Right lobe of liver (tissue), 6 donors: ENCODE results near the gene ZBTB9. TPM values are rescaled to one million over a fixed set of nuclear protein-coding genes. Genes with fewer than 3 reads are reported as not detected.

Experiments used
- ATAC-seq, 4 donors: fragments of 200-7000 bp; cut with Tn5 transposase; one replicate each; pipeline ENCODE4 v1.9.1; 2020; ENCODE audit warnings: mild to moderate bottlenecking in 4 of 4, moderate library complexity in 4 of 4
- DNase-seq, 3 donors: peaks; one replicate each; pipeline ENCODE4 v3.0.0-alpha.2; 2020
- H3K27ac ChIP-seq, 3 donors: fragments of 200-600 bp; one replicate each; pipeline ENCODE4 v1.8.0; 2022
- H3K27me3 ChIP-seq, 2 donors: fragments of 200-600 bp; one replicate each; pipeline ENCODE4 v1.8.0; 2022
- H3K36me3 ChIP-seq, 4 donors: fragments of 200-600 bp; sonication (generic) in 1 of 4; one replicate each; pipeline versions ENCODE4 v1.5.1 to v1.8.0; 2017 to 2022; ENCODE audit warnings: control low read depth in 1 of 4
- H3K4me1 ChIP-seq, 4 donors: fragments of 200-600 bp; sonication (generic) in 1 of 4; one replicate each; pipeline versions ENCODE4 v1.5.1 to v1.8.0; 2017 to 2022; ENCODE audit warnings: control low read depth in 1 of 4
- H3K4me3 ChIP-seq, 3 donors: fragments of 200-600 bp; one replicate each; pipeline ENCODE4 v1.8.0; 2022
- H3K9me3 ChIP-seq, 4 donors: fragments of 200-600 bp; sonication (generic) in 1 of 4; one replicate each; pipeline versions ENCODE4 v1.5.1 to v1.8.0; 2017 to 2022; ENCODE audit warnings: control low read depth in 1 of 4
- CTCF ChIP-seq, 4 donors: fragments of 200-600 bp in 3 of 4; fragments of 450-650 bp in 1 of 4; IDR thresholded peaks; one replicate each; pipeline versions ENCODE4 v1.5.1 to v1.8.0; 2016 to 2022; ENCODE audit warnings: antibody characterized with exemption in 4 of 4, mild to moderate bottlenecking in 2 of 4
- POLR2A ChIP-seq: fragments of 450-650 bp; IDR thresholded peaks from one replicate; pipeline ENCODE4 v1.6.1; 2017; ENCODE audit warnings: antibody characterized with exemption, mild to moderate bottlenecking
- WGBS: methylation state at CpG from one replicate; pipeline ENCODE4 v1.1.6; 2018; ENCODE audit warnings: low coverage, low lambda C conversion rate; ENCODE audit not compliant: insufficient coverage; ENCODE audit errors: missing lambda C conversion rate; 5-methylcytosine and 5-hydroxymethylcytosine counted together
- intact Hi-C, 2 donors: fragments of 100-400 bp; cut with DNase I; formaldehyde crosslinking; loops; one replicate each; pipeline versions ENCODE4 v1.11.2 to v1.14.1; 2022
- total RNA-seq, 6 experiments: library from RNA; depleted of rRNA in 2 of 6; stranded (reverse); fragments of >200 nt in 2 of 6; fragmentation: NEBNext Ultra II Directional in 3 of 6; extraction: Animal tissue kit (Norgen Biotek cat#: 25700) in 3 of 6; gene quantifications; one replicate each; pipeline versions ENCODE4 v1.1.0 to v1.2.4, GENCODE V29; 2016 to 2023
- donor health status: DM: no; HTN: yes; CAD: no.
- donor health status: DM: no; HTN: no; CAD: no.
- donor health status: DM: no; HTN: no; CAD: no.
- donor health status: DM: no; HTN: yes; CAD: no.
- donor health status: DM: no; HTN: yes; CAD: no.

Gene ZBTB9
- total RNA-seq, 6 experiments from 2014 or later: 2.5 to 3.8 (median 2.9) TPM

DNA sequence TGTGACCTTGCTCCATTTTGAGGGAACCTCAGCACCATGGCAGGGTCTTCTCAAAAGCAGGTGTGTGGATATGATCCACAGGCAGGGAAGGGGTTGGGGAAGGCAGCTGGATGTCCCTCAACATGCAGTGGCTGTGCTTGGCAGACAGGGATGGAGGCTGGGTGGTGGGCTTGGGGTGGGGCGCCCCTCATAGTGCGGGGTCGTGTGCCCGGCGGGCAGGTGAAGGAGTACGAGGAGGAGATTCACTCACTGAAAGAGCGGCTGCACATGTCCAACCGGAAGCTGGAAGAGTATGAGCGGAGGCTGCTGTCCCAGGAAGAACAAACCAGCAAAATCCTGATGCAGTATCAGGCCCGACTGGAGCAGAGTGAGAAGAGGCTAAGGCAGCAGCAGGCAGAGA is 8.0 kb upstream of the ZBTB9 start:
- ATAC-seq: no peak
- TF ChIP-seq POLR2A: no peak
- no peak for TF ChIP-seq CTCF (IDR thresholded peaks at IDR 0.05)
- DNase-seq: no peak
- no peaks in the 10 kb centered on the region for H3K9me3 ChIP-seq
- no peak overlapping the region for H3K27ac ChIP-seq
- no peak overlapping the region for H3K4me3 ChIP-seq
- no peaks in the 10 kb centered on the region for H3K27me3 ChIP-seq
- H3K4me1 ChIP-seq: no peaks in the 10 kb centered on the region
- WGBS: 90% methylated on average over 10 of the region's 10 CpGs
- intact Hi-C loops: no loop called here
- no peaks in the 10 kb centered on the region for H3K36me3 ChIP-seq

GRCh38 chr6:33450434-33450833 is 3.9 kb upstream of the ZBTB9 start:
- no peak overlapping the region for H3K4me3 ChIP-seq
- peaks cover 0 to 5% (median 0%) of the 10 kb centered on the region in 4 donors for H3K4me1 ChIP-seq
- intact Hi-C loops: no loop called here
- DNase-seq (no peak), ATAC-seq (no peak)
- H3K27ac ChIP-seq: no peak overlapping the region
- TF ChIP-seq POLR2A (no peak), CTCF (IDR thresholded peaks at IDR 0.05) (no peak)
- H3K27me3 ChIP-seq: no peaks in the 10 kb centered on the region
- H3K36me3 ChIP-seq: no peaks in the 10 kb centered on the region
- no peaks in the 10 kb centered on the region for H3K9me3 ChIP-seq
- 40% methylated on average over 2 of the region's 3 CpGs for WGBS

- no peak for TF ChIP-seq CTCF (IDR thresholded peaks at IDR 0.05)
- no peak for TF ChIP-seq POLR2A
- DNase-seq (no peak), ATAC-seq (no peak)
- no peaks in the 10 kb centered on the region for H3K9me3 ChIP-seq
- H3K4me3 ChIP-seq: no peak overlapping the region
- H3K27ac ChIP-seq: no peak overlapping the region
- intact Hi-C loops: no loop called here
- H3K27me3 ChIP-seq: no peaks in the 10 kb centered on the region
- no peaks in the 10 kb centered on the region for H3K36me3 ChIP-seq
- H3K4me1 ChIP-seq: peaks cover 0 to 5% (median 0%) of the 10 kb centered on the region in 4 donors
- WGBS: 75% methylated on average over 4 of the region's 15 CpGs
Measured at GRCh38 chr6:33451606-33452005, 2.8 kb upstream of the ZBTB9 start.

DNA sequence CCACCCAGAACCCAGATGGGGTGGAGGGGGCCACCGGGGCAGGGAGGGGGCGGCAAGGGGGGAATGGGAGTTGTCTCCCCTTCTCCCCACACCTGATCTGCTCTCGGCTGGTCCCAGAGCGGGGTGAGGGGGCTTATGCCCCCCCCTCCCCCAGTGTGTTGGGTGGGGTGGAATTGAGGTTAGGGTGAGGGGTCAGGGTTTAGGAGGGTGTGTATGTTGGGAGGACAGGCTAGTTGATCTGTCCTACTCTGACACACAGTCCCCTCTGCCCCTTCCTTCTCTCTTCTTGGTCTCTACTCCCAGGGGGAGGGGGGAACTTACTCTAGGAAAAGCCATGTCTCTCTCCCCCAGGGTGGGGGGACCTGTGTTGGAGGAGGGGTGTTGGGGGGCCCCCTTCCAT is 1.9 kb upstream of the ZBTB9 start:
- H3K27me3 ChIP-seq: no peaks in the 10 kb centered on the region
- 100% methylated on average over 1 of the region's 4 CpGs for WGBS
- H3K4me3 ChIP-seq: no peak overlapping the region
- no peak for DNase-seq
- no peaks in the 10 kb centered on the region for H3K36me3 ChIP-seq
- intact Hi-C loops: no loop called here
- ATAC-seq: no peak
- TF ChIP-seq CTCF (IDR thresholded peaks at IDR 0.05) (no peak), POLR2A (no peak)
- no peaks in the 10 kb centered on the region for H3K9me3 ChIP-seq
- no peak overlapping the region for H3K27ac ChIP-seq
- peaks cover 0 to 5% (median 0%) of the 10 kb centered on the region in 4 donors for H3K4me1 ChIP-seq
